Hepatocyte (in vitro differentiated cells): Measurements from ENCODE around the gene MAST4.

Experiments used
- CTCF ChIP-seq: fragments of 200-600 bp; sonication (generic); IDR thresholded peaks from 2 replicates; pipeline ENCODE4 v1.5.1; 2016; ENCODE audit warnings: antibody characterized with exemption, mild to moderate bottlenecking; ENCODE audit not compliant: poor library complexity
- EZH2 ChIP-seq: fragments of 200-600 bp; sonication (generic); IDR thresholded peaks from 2 replicates; pipeline ENCODE4 v1.6.1; 2016; ENCODE audit warnings: antibody characterized with exemption, mild to moderate bottlenecking, borderline replicate concordance

GRCh38 chr5:66701244-66701643 is 105.1 kb downstream of the MAST4 start:
- no peak for TF ChIP-seq CTCF
- no peak for TF ChIP-seq EZH2
